Measurements from ENCODE around the gene ZFAND2B.

DNA sequence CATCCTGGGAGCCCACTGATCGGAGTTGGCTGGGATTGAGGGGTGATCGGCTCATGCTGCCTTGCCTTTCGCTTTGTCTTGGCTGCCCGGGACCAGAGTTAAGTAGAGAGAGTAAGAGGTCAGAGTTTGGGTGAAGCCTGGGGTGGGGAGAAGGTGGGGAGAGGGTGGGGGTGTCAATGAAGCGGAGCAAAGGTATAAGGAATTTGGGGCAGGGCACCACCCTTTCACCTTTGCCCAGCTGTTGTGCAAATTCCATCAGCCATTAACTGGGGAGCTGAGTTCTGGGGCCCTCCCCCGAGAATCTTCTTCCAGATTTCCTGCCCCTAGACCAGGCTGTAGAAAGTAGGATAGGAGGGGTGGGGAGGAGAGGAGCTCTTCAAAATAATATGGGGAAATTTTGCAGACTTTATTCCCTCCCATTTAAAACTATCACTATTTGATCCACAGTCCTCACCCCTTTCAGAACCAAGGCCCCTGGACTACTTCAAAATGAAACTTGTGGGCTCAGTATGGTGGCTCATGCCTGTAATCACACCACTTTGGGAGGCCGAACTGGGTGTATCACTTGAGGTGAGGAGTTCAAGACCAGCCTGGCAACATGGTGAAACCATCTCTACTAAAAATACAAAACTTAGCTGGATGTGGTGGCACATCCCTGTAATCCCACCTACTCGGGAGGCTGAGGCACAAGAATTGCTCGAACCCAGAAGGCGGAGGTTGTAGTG lies 36.5 kb upstream of the ZFAND2B start, which contains the start of gene SLC23A3:
- TF ChIP-seq, protein P1, sequence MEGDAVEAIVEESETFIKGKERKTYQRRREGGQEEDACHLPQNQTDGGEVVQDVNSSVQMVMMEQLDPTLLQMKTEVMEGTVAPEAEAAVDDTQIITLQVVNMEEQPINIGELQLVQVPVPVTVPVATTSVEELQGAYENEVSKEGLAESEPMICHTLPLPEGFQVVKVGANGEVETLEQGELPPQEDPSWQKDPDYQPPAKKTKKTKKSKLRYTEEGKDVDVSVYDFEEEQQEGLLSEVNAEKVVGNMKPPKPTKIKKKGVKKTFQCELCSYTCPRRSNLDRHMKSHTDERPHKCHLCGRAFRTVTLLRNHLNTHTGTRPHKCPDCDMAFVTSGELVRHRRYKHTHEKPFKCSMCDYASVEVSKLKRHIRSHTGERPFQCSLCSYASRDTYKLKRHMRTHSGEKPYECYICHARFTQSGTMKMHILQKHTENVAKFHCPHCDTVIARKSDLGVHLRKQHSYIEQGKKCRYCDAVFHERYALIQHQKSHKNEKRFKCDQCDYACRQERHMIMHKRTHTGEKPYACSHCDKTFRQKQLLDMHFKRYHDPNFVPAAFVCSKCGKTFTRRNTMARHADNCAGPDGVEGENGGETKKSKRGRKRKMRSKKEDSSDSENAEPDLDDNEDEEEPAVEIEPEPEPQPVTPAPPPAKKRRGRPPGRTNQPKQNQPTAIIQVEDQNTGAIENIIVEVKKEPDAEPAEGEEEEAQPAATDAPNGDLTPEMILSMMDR (IDR thresholded peaks at IDR 0.05; ENCODE audit: insufficient read depth, low read length, poor library complexity, severe bottlenecking) = no peak
- TF ChIP-seq EZH2phosphoT487 (conservative IDR thresholded peaks at IDR 0.05; ENCODE audit: low read length) = no peak

Measured in SU-DHL-6 (cell line).